GM12892 (cell line): Measurements from ENCODE around the gene NUP107.

Source experiments
- POLR2A ChIP-seq: IDR thresholded peaks from 2 replicates; pipeline ENCODE4 v1.6.1; 2011; ENCODE audit warnings: low read depth, low read length, control low read depth
- POLR2AphosphoS5 ChIP-seq: IDR thresholded peaks from 2 replicates; pipeline ENCODE4 v1.6.1; 2011; ENCODE audit warnings: low read depth, low read length, control low read depth

DNA sequence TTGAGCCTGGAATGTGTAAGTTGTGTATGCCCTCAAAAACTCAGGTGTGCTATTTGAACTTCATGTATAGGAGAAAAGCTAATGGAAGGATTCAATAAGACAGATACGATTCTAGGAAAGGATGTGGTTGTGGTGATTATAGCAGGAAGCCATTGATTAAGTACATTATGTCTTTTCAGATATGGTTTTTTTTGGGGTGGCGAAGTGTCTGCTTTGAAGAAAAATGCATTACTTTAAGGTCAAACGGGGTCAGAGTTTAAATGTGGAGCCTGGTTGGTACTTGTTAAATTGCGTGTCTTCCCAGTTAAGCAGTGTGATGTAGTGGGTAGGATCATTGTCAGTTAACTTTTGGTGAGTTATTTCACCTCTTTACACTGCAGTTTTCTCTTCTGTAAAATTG lies 13.0 kb upstream of the NUP107 start:
- no peak for TF ChIP-seq POLR2A
- no peak for TF ChIP-seq POLR2AphosphoS5
